Stimulated activated CD8-positive, alpha-beta memory T cell treated with anti-CD3 and anti-CD28 coated beads, Interleukin-15, amount 100 ng/mL, for 48 hours (primary cell): Measurements from ENCODE around the gene NAT14.
A peak's percentile ranks its signal among the peaks of the same experiment; 100 is the strongest.

Experiments used
- DNase-seq, 2 donors: peaks; one replicate each; pipeline ENCODE4 v3.0.0-alpha.2; 2020; ENCODE audit warnings: low read depth in 2 of 2

Gene NAT14

GRCh38 chr19:55471266-55471665 is 13.7 kb upstream of the NAT14 start:
- DNase-seq: no peak

GRCh38 chr19:55472463-55472862 is 12.5 kb upstream of the NAT14 start:
- DNase-seq: no peak

- DNase-seq: no peak
These were observed 11.6 kb upstream of the NAT14 start for GRCh38 chr19:55473225-55474012.

DNA sequence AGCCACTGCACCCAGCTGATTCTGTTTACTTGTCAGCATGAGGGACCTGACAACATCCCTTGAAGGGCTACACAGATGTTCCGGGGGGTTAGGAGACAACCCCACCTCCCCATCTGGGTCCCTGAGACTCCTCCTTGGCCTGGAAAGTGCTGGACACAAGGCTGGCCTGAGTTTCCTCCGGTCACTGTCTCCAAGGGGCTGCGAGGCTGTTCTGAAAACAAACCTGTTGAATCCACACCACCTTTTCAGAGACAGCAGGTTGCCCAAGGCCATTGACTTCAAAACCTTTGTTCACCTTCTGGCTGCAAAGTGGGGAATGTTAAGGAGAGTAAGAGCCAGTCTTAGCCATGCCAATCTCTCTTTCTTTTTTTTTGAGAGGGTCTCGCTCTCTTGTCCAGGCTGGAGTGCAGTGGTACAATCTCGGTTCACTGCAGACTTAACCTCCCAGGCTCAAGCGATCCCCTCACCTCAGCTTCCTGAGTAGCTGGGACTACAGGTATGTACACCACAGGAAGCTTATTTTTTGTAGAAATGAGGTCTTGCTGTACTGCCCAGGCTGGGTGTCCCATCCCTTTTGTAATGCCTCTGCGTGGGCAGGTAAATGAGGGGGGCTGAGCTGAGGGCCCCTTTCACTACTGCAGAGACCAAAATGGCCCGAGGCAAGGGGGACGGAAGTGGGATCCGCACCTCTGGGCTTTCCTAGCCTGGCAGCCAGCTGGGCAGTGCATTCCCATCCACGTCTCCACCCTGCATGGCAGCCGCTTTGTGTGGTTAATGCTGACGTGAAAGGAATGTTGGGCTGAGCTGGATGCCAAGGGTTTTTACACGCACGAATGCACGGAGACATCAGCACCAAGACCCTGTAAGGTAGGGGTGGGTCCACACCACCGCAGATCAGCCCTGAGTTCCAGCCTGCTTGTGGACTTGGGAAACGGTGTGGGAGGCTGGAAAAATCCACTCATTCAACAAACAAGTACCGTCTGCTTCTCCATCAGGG is 10.4 kb upstream of the NAT14 start:
- no peak for DNase-seq

DNA sequence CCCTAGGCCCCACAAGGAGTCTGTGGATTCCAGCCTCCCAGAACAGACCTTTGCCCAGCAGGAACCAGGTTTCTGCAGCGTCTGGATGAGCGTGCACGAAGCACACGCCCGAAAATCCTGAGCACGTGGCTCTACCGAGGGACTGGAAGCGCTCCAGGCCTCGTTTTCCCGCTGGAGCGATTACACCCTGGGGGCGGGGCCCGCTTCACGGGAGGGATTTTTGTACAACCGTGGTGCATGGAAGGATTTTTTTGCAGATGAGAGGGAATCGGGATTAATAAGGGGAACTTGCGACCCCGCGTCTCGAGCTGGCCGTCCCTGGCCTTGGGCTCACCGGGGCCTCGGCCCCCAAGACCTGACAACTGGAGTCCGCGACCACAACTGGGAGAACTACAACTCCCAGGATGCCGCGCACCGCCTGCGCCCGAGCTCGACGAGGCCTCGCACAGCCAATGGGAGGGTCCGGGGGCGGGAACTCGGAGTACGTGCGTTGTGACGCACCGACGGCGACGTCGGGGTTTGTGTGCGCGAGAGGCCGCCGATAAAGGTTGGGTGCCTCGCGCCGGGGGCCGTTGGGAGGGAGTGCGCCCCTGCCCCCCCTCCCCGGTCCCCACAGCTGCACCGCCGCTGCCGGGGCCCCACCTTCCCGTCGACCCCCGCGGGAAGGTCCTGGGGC is 8.8 kb upstream of the NAT14 start, which contains the start of gene ZNF628:
Gene ZNF628 (plus strand): TSS at position 518 of the 676 bp plus-strand sequence. CDS start 3,294 bp downstream, outside the sequence.
- peak; percentile 98 for DNase-seq

DNA sequence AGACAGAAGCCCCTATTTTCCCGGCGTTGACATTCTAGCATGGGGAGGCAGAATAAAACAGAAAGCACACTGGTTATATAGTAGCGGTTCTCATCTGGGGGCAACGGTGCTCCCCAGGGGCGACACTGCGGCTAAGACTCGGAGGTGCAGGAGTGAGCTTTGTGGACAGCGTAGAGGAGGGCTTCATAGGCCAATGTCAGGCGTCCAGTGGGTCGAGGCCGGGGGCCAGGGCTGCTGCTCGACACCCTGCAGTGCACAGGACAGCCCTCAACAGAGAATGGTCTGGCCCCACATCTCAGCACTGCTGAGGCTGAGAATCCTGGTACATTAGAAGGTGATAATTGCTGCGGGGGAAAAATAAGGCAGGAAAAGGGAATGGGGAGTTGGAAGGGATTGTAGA is 7.1 kb upstream of the NAT14 start:
- no peak for DNase-seq

- DNase-seq: no peak
These were observed 6.6 kb upstream of the NAT14 start for GRCh38 chr19:55478364-55478763.

- DNase-seq: no peak
These were observed 5.9 kb upstream of the NAT14 start for GRCh38 chr19:55479045-55479444.

DNA sequence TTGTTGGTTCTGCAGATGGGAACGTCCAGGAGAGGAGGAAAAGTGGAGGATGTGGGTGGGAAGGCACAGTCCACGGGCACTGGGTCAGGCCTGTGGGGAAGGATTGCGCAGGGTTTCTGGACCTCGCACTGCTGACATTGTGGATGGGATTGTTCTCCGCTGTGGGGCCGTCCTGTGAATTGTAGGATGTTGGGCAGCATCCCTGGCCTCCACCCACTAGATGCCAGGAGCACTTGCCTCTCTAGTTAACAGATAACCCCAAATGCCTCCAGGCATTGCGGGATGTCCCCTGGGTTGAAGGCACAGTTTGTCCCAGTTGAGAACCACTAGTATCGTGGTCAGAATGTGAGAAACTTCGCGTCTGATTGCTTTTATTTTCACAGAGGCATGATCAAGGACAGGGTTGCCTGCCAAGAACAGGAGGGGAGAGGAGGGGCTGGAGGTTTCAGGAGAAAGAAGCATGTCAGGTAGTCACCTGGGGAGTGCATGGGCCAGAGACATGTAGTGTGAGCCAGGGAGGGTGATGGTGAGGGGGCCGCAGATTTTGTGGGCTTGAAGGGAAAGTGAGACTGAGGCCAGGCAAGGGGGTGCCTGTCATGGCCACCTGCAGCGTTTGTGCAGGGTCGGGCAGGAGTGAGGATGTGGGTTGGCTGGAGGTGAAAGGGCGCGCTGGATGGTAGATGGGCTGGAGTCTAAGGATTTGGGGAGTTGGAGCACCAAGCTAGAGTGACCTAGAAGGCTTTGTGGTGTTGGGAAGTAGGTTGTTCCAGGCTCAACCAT is 5.3 kb upstream of the NAT14 start:
- DNase-seq: no peak

DNA sequence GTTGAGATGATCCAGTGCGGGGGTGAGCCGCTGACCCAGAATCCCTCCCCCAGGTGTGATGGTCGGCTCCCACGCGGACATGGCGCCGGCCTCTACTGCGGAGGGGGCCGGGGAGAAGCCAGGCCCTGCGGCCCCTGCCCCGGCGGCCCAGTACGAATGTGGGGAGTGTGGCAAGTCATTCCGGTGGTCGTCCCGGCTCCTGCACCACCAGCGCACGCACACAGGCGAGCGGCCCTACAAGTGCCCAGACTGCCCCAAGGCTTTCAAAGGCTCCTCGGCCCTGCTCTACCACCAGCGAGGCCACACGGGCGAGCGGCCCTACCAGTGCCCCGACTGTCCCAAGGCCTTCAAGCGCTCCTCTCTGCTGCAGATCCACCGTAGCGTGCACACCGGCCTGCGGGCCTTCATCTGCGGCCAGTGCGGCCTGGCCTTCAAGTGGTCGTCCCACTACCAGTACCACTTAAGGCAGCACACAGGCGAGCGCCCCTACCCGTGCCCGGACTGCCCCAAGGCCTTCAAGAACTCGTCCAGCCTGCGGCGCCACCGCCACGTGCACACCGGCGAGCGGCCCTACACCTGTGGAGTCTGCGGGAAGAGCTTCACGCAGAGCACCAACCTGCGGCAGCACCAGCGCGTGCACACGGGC is 3.7 kb upstream of the NAT14 start:
- no peak for DNase-seq

DNA sequence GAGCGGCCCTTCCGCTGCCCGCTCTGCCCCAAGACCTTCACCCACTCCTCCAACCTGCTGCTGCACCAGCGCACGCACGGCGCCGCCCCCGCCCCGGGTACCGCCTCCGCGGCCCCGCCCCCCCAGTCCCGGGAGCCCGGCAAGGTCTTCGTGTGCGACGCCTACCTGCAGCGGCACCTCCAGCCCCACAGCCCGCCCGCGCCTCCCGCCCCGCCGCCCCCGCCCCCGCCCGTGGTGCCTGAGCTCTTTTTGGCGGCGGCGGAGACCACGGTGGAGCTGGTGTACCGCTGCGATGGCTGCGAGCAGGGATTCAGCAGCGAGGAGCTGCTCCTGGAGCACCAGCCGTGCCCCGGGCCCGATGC is 3.2 kb upstream of the NAT14 start:
- no peak for DNase-seq

DNA sequence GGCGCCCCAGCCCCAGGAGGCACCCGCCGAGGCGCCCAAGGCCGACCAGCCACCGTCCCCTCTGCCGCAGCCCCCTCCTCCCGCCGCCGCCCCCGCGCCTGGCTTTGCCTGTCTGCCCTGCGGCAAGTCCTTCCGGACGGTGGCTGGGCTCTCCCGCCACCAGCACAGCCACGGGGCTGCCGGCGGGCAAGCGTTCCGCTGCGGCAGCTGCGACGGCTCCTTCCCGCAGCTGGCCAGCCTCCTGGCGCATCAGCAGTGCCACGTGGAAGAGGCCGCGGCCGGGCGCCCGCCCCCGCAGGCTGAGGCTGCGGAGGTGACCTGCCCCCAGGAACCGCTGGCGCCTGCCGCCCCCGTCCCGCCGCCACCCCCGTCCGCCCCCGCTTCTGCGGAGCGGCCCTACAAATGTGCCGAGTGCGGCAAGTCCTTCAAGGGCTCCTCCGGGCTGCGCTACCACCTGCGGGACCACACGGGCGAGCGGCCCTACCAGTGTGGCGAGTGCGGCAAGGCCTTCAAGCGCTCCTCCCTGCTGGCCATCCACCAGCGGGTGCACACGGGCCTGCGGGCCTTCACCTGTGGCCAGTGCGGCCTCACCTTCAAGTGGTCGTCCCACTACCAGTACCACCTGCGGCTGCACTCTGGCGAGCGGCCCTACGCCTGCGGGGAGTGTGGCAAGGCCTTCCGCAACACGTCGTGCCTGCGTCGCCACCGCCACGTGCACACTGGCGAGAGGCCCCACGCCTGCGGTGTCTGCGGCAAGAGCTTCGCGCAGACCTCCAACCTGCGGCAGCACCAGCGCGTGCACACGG is 2.6 kb upstream of the NAT14 start:
- DNase-seq: no peak

DNA sequence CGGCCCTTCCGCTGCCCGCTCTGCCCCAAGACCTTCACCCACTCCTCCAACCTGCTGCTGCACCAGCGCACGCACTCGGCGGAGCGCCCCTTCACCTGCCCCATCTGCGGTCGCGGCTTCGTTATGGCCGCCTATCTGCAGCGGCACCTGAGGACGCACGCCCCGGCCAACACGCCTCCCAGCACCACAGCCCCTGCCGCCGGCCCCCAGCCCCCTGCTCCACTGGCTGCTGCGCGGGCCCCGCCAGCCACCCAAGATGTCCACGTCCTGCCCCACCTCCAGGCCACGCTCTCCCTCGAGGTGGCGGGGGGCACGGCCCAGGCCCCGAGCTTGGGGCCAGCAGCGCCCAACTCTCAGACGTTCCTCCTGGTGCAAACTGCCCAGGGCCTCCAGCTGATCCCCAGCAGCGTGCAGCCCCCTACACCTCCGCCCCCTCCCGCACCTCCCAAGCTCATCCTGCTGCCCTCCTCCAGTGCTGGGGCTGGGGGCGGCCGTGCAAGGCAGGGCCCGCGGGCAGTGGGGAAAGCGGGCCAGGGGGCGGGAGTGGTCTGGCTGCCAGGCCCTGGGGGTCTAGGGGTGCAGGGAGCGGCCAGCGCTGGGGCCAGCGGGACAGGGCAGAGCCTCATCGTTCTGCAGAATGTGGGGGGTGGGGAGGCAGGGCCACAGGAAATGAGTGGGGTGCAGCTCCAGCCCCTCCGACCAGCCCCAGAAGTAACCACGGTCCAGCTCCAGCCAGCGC is 1.9 kb upstream of the NAT14 start:
- no peak for DNase-seq

- DNase-seq: no peak
These were observed 1.0 kb upstream of the NAT14 start for GRCh38 chr19:55483706-55484592.

DNA sequence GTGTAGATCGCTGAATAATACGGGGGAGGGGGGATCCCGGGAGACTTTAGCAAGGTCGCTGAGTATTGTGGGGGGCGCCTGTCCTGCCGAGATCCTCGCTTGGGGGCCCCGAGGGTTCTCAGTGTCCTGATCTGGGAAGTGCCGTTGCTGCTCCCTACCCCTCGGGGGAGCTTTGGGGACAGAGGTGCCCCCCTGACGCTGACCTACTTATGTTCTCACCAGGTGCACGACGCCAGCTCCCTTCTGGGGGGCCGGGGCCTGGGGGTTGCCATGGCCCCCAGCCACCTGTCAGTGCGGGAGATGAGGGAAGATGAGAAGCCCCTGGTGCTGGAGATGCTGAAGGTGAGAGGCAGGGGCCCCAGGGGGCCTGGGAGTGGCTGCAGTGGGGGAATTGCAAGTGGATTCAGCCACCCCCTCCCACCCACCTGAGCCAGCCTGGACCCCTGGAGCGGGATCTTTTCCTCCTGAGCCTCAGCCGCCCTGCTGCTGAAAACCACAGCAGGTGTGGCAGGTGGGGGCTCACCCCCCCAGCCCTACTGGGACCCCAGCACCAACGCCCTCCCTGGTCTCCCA is 537 bp downstream of the NAT14 start:
- DNase-seq: no peak

GRCh38 chr19:55486043-55486970 is 1.3 kb downstream of the NAT14 start:
- DNase-seq: no peak
